ENCODE data around the gene ZP2.
"Not testable (repeated sequence)": the region's sequence is repeated elsewhere in the genome, so short reads cannot be mapped to it uniquely, and the experiment has no call there.

The ZP2 gene

DNA sequence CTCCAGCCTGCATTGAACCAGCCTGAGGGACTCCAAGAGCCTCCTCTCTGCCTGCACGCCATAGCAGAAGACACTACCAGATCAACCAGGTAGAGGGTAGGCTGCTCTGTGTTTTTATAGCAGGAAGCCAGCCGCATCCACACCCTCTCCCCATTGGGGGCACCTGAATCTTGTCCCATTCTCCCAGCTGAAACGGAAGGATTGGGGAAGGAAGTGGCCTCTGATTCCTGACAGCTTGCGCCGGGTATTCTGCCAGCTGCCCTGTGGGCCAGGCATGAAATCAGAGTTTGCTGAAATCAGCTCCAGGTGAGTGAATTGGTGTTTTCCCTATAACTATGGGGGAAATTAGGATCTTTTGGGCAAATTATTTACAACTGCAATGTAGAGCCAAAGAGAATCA lies at the start of gene ZP2:
Gene ZP2 (minus strand): TSS at position 89 of the 400 bp plus-strand sequence. CDS start 27 bp downstream, at position 62.
- DNase-seq: no peak

GRCh38 chr16:21257284-21257683 lies 45.9 kb upstream of the ZP2 start:
- DNase-seq: no peak

- DNase-seq: no peak
Measured at GRCh38 chr16:21256636-21257035, 45.3 kb upstream of the ZP2 start.

GRCh38 chr16:21253470-21253869 lies 42.1 kb upstream of the ZP2 start:
- no peak for DNase-seq

DNA sequence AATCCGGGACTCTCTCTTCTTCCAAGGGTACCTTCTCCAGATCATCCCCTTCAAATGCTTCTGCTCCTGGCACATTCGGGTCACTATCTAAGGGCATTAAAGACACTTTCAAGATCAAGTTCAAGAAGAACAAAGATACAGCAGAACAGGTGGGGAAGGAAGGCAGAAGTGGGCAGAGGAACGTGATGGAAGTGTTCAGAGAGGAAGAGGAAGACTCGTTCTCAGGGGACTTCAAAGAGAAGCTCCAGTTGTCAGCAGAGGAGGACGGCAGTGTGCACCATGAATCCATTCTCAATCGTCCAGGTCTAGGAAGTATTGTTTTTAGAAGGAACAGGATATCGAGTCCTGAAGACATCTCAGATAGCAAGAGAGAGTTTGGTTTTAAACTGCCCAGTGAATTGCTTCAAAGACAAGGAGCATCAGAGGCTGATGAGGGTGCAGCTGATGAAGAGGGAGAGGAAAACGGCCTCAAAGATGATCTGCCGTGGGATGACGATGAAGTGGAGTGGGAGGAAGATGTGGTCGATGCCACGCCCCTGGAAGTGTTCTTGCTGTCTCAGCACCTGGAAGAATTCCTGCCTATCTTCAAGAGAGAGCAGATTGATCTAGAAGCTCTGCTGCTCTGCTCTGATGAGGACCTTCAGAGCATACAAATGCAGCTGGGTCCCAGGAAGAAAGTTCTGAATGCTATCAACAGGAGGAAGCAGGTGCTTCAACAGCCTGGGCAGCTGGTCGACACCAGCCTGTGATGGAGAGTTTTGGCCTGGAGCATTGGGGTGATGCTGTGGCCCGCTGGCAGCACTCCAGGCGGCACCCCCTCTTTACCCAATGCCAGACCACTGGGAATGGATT lies 38.9 kb upstream of the ZP2 start:
- DNase-seq: no peak

- not testable (repeated sequence) for DNase-seq
Measured at GRCh38 chr16:21248179-21248578, 36.8 kb upstream of the ZP2 start.

DNA sequence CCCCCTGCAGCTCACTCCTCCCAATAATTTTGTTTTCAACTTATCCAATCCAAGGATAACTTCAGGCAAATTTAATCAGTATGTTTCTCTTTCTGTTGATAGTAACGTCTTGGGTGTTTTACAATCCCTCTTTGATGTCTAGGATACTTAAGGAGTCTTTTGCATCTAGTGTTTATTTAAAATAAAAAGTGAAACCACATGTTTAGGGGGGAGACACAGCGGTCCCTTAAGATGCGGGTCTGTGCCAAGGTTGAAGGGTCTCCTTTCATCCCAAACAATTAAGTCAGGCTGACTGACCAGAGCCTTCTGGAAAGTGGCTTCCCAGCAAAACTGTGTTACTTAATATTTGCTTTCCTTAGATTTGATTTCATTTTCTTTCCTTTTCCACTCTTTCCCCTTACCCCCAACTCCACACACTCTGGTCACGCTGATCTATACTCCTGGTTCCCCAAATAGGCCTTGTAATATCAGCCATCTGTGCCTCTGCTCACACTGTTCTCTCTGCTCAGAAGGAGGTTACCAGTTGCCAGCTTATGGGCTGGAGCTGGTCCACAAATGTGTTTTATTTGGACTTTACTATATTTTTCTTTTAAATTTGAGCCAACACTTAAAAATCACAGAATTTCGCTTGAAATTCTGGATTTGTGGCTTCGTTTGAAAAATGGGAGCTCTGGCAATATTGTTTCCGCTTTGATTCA lies 33.3 kb upstream of the ZP2 start:
- DNase-seq: no peak

DNA sequence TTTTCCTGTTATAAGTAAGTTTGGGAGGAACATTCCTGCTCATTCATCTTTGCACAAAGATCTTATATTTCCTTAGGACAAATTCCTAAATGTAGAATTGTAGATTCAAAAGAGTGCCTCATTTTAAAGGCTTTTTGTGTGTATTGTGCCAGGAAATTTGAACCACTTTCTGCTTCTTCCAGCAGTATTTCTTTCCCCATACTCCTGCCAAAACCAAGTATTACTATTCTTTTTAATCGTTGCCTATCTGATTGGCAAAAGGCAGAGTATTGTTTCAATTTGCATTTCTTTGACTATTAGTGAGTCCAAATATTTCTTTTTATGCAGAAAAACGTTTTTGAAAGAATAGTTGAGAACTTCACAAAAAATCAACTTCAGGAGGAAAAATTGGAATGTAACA lies 31.4 kb upstream of the ZP2 start:
- DNase-seq: no peak

- no peak for DNase-seq
Measured at GRCh38 chr16:21239646-21240045, 28.3 kb upstream of the ZP2 start.

- no peak for DNase-seq
Measured at GRCh38 chr16:21236831-21237230, 25.5 kb upstream of the ZP2 start.

GRCh38 chr16:21235199-21235585 lies 23.8 kb upstream of the ZP2 start:
- DNase-seq: no peak

- DNase-seq: no peak
Measured at GRCh38 chr16:21233521-21234150, 22.3 kb upstream of the ZP2 start, which contains the start of gene ANKS4B. TSS of gene ANKS4B (plus strand) at chr16:21233699. CDS start at chr16:21233738, 39 bp downstream.

DNA sequence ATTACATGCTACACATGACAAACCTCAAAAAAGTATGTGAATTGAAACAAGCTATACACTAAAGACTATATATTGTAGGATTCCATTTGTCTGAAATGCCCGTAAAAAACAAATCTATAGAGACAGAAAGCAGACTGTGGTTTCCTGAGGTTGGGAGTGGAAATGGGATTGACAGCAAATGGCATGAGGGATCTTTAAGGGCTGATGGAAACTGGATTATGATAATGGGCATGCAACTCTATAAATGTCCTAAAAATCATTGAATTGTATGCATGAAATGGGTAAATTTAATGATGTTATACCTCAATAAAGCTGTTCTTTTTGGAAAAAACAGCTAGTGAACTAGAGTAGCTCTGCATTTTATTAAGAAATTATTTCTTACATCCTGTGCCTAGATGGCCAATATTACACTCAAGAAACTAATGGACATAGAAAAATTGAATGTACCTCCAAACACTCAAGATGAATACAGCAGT lies 21.7 kb upstream of the ZP2 start:
- DNase-seq: no peak

GRCh38 chr16:21228361-21228872 lies 17.0 kb upstream of the ZP2 start:
- no peak for DNase-seq

- no peak for DNase-seq
Measured at GRCh38 chr16:21227866-21228265, 16.5 kb upstream of the ZP2 start.

- DNase-seq: no peak
Measured at GRCh38 chr16:21226749-21227148, 15.4 kb upstream of the ZP2 start.

- DNase-seq: peak; percentile 28
Measured at GRCh38 chr16:21224800-21225199, 13.4 kb upstream of the ZP2 start.

DNA sequence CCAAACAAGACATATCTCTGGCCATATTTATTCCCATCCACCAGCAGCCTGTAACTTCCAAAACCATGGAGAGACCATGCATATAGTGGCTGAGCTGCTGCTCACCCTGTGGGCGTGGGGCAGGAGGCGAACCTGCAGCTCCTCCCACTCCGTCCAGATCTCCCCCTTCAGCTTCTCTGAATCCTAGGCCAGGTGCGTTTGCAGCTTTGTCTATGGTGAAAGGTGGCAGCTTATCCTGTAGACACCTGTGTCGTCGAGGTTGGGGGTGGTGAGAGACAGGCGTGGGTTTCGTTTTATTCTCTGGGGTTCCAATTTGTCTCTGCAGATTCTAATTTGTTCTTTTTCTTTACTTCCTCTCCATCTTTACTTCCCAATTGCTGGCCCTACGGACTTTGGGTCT lies 12.4 kb upstream of the ZP2 start:
- no peak for DNase-seq

- no peak for DNase-seq
Measured at GRCh38 chr16:21222495-21223337, 11.3 kb upstream of the ZP2 start.

GRCh38 chr16:21219551-21219950 lies 8.2 kb upstream of the ZP2 start:
- no peak for DNase-seq

DNA sequence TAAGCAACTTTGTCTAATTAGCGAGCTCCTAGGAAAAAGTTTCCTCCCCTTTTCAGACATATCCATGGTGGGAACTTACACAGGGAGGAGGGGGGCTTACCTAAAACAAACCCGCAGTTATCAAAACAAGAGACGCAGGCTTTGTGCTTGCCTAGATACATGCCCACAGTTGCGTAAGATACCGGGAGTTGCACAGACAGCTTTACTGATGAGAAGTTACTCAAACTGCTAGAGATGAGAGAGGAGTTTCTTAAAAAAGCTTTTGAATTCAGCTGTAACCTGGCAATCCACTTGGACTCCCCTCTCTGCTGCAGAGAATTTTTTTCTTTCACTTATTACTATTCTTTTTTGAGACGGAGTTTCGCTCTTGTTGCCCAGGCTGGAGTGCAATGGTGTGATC lies 6.8 kb upstream of the ZP2 start:
- no peak for DNase-seq

DNA sequence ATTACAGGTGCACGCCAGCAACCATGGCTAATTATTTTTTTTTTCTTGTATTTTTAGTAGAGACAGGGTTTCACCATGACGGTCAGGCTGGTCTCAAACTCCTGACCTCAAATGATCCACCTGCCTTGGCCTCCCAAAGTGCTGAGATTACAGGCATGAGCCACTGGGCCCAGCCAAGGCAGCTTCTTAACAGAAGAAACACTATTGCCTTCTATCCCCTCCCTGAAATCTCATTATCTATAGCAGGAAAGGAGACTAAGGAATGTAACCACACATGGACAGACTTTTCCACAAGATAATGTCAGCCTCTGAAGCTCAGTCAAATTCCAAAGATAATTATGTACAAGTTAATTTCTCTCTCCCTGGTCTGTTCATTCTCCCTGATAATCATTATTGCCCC lies 5.7 kb upstream of the ZP2 start:
- DNase-seq: no peak

All from activated CD4-positive, alpha-beta T cell treated with anti-CD3 and anti-CD28 coated beads, Interleukin-2, amount 50 U/mL, for 16 hours (primary cell).